Dermis blood vessel endothelial cell (primary cell): ENCODE data around the gene TRIM16. TPM values are rescaled to one million over a fixed set of nuclear protein-coding genes. Genes with fewer than 3 reads are reported as not detected.
"Not testable (repeated sequence)": the region's sequence is repeated elsewhere in the genome, so short reads cannot be mapped to it uniquely, and the experiment has no call there.

ENCODE experiments used
- DNase-seq: peaks from one replicate; pipeline ENCODE4 v3.0.0; 2010
- total RNA-seq: library from RNA; depleted of rRNA; stranded (reverse); fragments of >200 nt; gene quantifications from 2 replicates; pipeline ENCODE4 v1.2.3, GENCODE V29; 2014

TRIM16 gene
- total RNA-seq, 1 donor from 2014 or later = 116 TPM

- not testable (repeated sequence) for DNase-seq
Observed at GRCh38 chr17:15613111-15613510, 71.0 kb downstream of the TRIM16 start.

- DNase-seq = not testable (repeated sequence)
Observed at GRCh38 chr17:15592960-15593359, 91.2 kb downstream of the TRIM16 start.

GRCh38 chr17:15591986-15592385 is 92.1 kb downstream of the TRIM16 start:
- not testable (repeated sequence) for DNase-seq

GRCh38 chr17:15590844-15591243 is 93.3 kb downstream of the TRIM16 start:
- not testable (repeated sequence) for DNase-seq

GRCh38 chr17:15589544-15590536 is 94.3 kb downstream of the TRIM16 start:
- peak; percentile 17 for DNase-seq

- not testable (repeated sequence) for DNase-seq
Observed at GRCh38 chr17:15588017-15588416, 96.1 kb downstream of the TRIM16 start.

GRCh38 chr17:15583313-15583712 is 100.8 kb downstream of the TRIM16 start:
- DNase-seq = not testable (repeated sequence)

GRCh38 chr17:15581462-15581861 is 102.6 kb downstream of the TRIM16 start:
- not testable (repeated sequence) for DNase-seq

Other genes with a start within 250 kb of the TRIM16 start
- 0.93 and 1.9 TPM in 2 replicates for gene CDRT4, start 216.7 kb downstream of the TRIM16 start, total RNA-seq
- 21.6 and 48.0 TPM in 2 replicates for gene TVP23C, start 120.8 kb downstream of the TRIM16 start, total RNA-seq
- 0.79 and 1.4 TPM in 2 replicates for gene FBXW10B, start 64.6 kb downstream of the TRIM16 start, total RNA-seq
- 44.9 and 48.8 TPM in 2 replicates for gene ZNF286A, start 15.4 kb upstream of the TRIM16 start, total RNA-seq
- gene TBC1D26, start 48.0 kb upstream of the TRIM16 start, total RNA-seq = not detected in 2 replicates